Spleen (tissue), 11 donors: ENCODE measurements around the gene RBM12. TPM values are rescaled to one million over a fixed set of nuclear protein-coding genes. Genes with fewer than 3 reads are reported as not detected.

Source experiments
- DNase-seq: peaks from one replicate; pipeline ENCODE4 v3.0.0-alpha.2; 2020
- H3K27ac ChIP-seq, 8 donors: fragments of 200-600 bp; sonication (generic) in 7 of 8; 1 replicate in 4 of 8; 2 replicates in 4 of 8; pipeline versions ENCODE4 v1.5.0 to v1.8.0; 2016 to 2021; ENCODE audit warnings: inconsistent platforms in 4 of 8, mild to moderate bottlenecking in 4 of 8, moderate library complexity in 1 of 8
- H3K27me3 ChIP-seq, 7 donors: fragments of 200-600 bp; sonication (generic) in 6 of 7; replicated peaks in 1 of 7; 1 replicate in 4 of 7; 2 replicates in 3 of 7; pipeline versions ENCODE4 v1.5.0 to v1.8.0; 2016 to 2021; ENCODE audit warnings: inconsistent platforms in 3 of 7, mild to moderate bottlenecking in 1 of 7
- H3K36me3 ChIP-seq, 6 donors: fragments of 200-600 bp; sonication (generic) in 5 of 6; 1 replicate in 4 of 6; 2 replicates in 2 of 6; pipeline versions ENCODE4 v1.5.0 to v1.8.0; 2016 to 2021; ENCODE audit warnings: inconsistent platforms in 2 of 6
- H3K4me1 ChIP-seq, 6 donors: fragments of 200-600 bp; sonication (generic) in 5 of 6; 1 replicate in 3 of 6; 2 replicates in 3 of 6; pipeline versions ENCODE4 v1.5.0 to v1.8.0; 2016 to 2021; ENCODE audit warnings: inconsistent platforms in 3 of 6
- H3K4me3 ChIP-seq, 8 donors: fragments of 200-600 bp; sonication (generic) in 7 of 8; 1 replicate in 4 of 8; 2 replicates in 4 of 8; pipeline versions ENCODE4 v1.5.0 to v1.8.0; 2016 to 2021; ENCODE audit warnings: inconsistent platforms in 4 of 8, mild to moderate bottlenecking in 4 of 8, moderate library complexity in 2 of 8
- H3K9me3 ChIP-seq, 8 donors: fragments of 200-600 bp; sonication (generic) in 7 of 8; 1 replicate in 4 of 8; 2 replicates in 4 of 8; pipeline versions ENCODE4 v1.5.0 to v1.8.0; 2016 to 2021; ENCODE audit warnings: inconsistent platforms in 4 of 8
- CTCF ChIP-seq, 11 experiments: fragments of 200-600 bp in 7 of 11; fragments of 450-650 bp in 4 of 11; sonication (generic) in 4 of 11; IDR thresholded peaks in 8 of 11; conservative IDR thresholded peaks in 3 of 11; 1 replicate in 7 of 11; 2 replicates in 4 of 11; pipeline versions ENCODE4 v1.4.0 to v1.8.0; 2016 to 2021; ENCODE audit warnings: antibody characterized with exemption in 11 of 11, inconsistent platforms in 4 of 11, mild to moderate bottlenecking in 1 of 11
- POLR2A ChIP-seq, 3 donors: fragments of 450-650 bp; IDR thresholded peaks; one replicate each; pipeline ENCODE4 v1.5.1; 2017; ENCODE audit warnings: antibody characterized with exemption in 3 of 3, mild to moderate bottlenecking in 1 of 3
- POLR2AphosphoS5 ChIP-seq, 3 donors: sonication (generic); formaldehyde crosslinking; IDR thresholded peaks; one replicate each; pipeline ENCODE4 v1.5.1; 2017; ENCODE audit warnings: antibody characterized with exemption in 3 of 3
- WGBS, 5 donors: extraction: QIAGEN DNeasy Blood & Tissue Kit in 3 of 5; methylation state at CpG; one replicate each; pipeline versions ENCODE4 v1.1.5 to v1.1.7; 2013 to 2018; 5-methylcytosine and 5-hydroxymethylcytosine counted together
- intact Hi-C: fragments of 100-400 bp; cut with DNase I; formaldehyde crosslinking; loops from one replicate; pipeline ENCODE4 v1.15.0; 2023; ENCODE audit warnings: low total_unique reads
- polyA plus RNA-seq, 3 donors: library from polyadenylated mRNA; stranded (reverse); fragments of 200-250 nt; gene quantifications; one replicate each; pipeline ENCODE4 v1.2.1, GENCODE V29; 2013
- total RNA-seq, 7 donors: library from RNA; depleted of rRNA in 3 of 7; stranded (reverse); fragments of >200 nt in 3 of 7; fragmentation: NEBNext Ultra II Directional in 4 of 7; extraction: Animal tissue kit (Norgen Biotek cat#: 25700) in 4 of 7; gene quantifications; one replicate each; pipeline versions ENCODE4 v1.1.0 to v1.2.1, GENCODE V29; 2016 to 2021
- donor health status: healthy with polysubstance abuse.
- donor health status: DM: no; HTN: no; CAD: no; lungs with moderate emphysema.
- donor health status: DM: no; HTN: no; CAD: no.
- donor health status: Bipolar disorder and iron deficiency.
- donor health status: healthy.
- donor health status: DM: no; HTN: no; CAD: no.
- donor health status: DM: yes; HTN: yes; CAD: no.

The RBM12 gene
- total and polyA plus RNA-seq, 10 donors: 10.6 to 100 (median 51.4) TPM

- TF ChIP-seq POLR2AphosphoS5 (IDR thresholded peaks at IDR 0.05) (no peak), POLR2A (IDR thresholded peaks at IDR 0.05) (no peak), CTCF (IDR thresholded peaks at IDR 0.05 in 8 of 11, conservative IDR thresholded peaks at IDR 0.05 in 3 of 11) (no peak)
- no peak for DNase-seq
- peaks cover 0 to 9% (median 3%) of the 10 kb centered on the region in 6 donors for H3K4me1 ChIP-seq
- peaks cover 0 to 83% (median 73%) of the 10 kb centered on the region in 6 donors for H3K36me3 ChIP-seq
- H3K27me3 ChIP-seq: no peaks in the 10 kb centered on the region
- intact Hi-C loops: loop anchor here (10.0 kb wide), 1 partner anchor 165 kb away; no protein-coding TSS in a partner anchor
- no peaks in the 10 kb centered on the region for H3K9me3 ChIP-seq
- H3K4me3 ChIP-seq: no peak overlapping the region
- peak overlapping the region in 3 of 8 donors; percentile 36 to 58 (median 56) for H3K27ac ChIP-seq
- 87 to 96% (median 89%) methylated on average over 11 to 12 of the region's 12 CpGs for WGBS, 5 donors
Measured at GRCh38 chr20:35629427-35630145, 35.1 kb downstream of the RBM12 start.

DNA sequence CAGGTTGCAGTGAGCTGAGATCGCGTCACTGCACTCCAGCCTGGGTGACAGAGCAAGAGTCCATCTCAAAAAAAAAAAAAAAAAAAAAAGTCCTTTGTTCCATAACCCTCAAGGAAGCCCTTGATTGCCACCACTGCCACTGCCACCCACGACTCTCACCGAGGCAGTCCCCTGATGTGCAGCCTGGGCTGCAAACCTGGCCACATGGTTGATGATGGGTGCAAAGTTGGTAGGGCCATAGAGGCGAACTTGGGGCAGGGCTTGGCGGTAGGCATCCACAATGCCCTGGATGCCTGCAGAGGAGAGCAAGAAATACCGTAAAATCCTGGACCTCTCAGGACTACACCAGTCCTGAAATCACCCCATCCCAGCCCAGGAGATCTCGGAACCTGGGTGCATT lies 37.6 kb downstream of the RBM12 start:
- DNase-seq: no peak
- Histone ChIP-seq H3K4me3 (no peak overlapping the region), H3K27me3 (no peaks in the 10 kb centered on the region), H3K27ac (no peak overlapping the region), H3K4me1 (peaks cover 0 to 6% (median 0%) of the 10 kb centered on the region in 6 donors), H3K36me3 (peaks cover 0 to 91% (median 73%) of the 10 kb centered on the region in 6 donors), H3K9me3 (no peaks in the 10 kb centered on the region)
- intact Hi-C loops: loop anchor here (10.0 kb wide), 1 partner anchor 162 kb away; no protein-coding TSS in a partner anchor
- 94 to 98% (median 96%) methylated on average over 6 to 8 of the region's 8 CpGs for WGBS, 5 donors
- TF ChIP-seq POLR2A (IDR thresholded peaks at IDR 0.05): no peak
- peak in 1 of 3 donors; percentile 26 for TF ChIP-seq POLR2AphosphoS5 (IDR thresholded peaks at IDR 0.05)

- no peak for DNase-seq
- Histone ChIP-seq H3K27me3 (no peaks in the 10 kb centered on the region), H3K4me3 (no peak overlapping the region), H3K9me3 (no peaks in the 10 kb centered on the region), H3K36me3 (peaks cover 0 to 88% (median 70%) of the 10 kb centered on the region in 6 donors), H3K4me1 (peaks cover 0 to 12% (median 0%) of the 10 kb centered on the region in 6 donors), H3K27ac (no peak overlapping the region)
- WGBS, 5 donors: 94 to 98% (median 95%) methylated on average over 9 to 13 of the region's 13 CpGs
- intact Hi-C loops: loop anchor here (10.0 kb wide), 1 partner anchor 162 kb away; no protein-coding TSS in a partner anchor
- TF ChIP-seq POLR2AphosphoS5 (IDR thresholded peaks at IDR 0.05): peak; percentile 25 to 57 (median 49)
- TF ChIP-seq CTCF (IDR thresholded peaks at IDR 0.05 in 8 of 11, conservative IDR thresholded peaks at IDR 0.05 in 3 of 11): no peak
- TF ChIP-seq POLR2A (IDR thresholded peaks at IDR 0.05): no peak
Measured at GRCh38 chr20:35626386-35627001, 38.2 kb downstream of the RBM12 start.

DNA sequence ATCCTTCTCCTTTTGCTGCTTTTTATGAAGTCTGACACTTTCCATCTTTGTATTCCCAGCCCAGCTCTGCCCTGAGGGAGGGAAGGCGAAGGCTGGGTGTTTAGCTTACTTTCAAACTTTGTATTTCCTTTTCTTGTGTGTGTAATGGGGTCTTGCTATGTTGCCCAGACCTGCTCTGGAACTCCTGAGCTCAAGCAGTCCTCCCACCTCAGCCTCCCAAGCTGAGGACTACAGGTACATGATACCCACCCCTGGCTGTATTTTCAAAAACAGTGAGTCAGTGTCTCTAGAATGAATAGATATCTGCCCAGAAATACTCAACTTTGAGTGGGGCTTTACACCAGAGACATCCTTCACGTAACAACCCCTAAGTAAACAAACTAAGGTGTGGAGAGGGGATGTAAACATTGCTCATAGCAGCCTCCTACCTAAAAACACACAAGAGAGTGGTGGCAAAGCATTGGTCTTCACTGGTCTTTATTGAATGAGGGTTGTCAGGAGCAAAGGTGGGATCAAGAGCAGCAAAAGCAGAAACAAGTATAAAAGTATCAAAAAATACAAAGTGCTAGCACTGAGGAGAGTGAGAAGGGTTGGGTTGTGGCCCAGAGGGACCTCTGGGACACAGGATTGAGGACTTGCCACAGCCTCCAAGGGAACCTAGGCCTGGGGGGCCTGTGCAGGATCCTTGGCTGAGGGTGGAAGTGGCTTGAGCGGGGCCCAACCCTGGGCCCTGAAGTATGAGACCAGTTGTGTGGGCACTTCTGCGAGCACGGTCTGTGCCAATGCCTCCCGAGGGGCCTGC lies 38.9 kb downstream of the RBM12 start:
- Histone ChIP-seq H3K4me3 (no peak overlapping the region), H3K27me3 (no peaks in the 10 kb centered on the region), H3K27ac (no peak overlapping the region), H3K4me1 (peaks cover 0 to 19% (median 0%) of the 10 kb centered on the region in 6 donors), H3K9me3 (no peaks in the 10 kb centered on the region), H3K36me3 (peaks cover 0 to 87% (median 63%) of the 10 kb centered on the region in 6 donors)
- WGBS, 5 donors: 95 to 97% (median 97%) methylated on average over 6 of the region's 6 CpGs
- no peak for DNase-seq
- intact Hi-C loops: loop anchor here (10.0 kb wide), 1 partner anchor 161 kb away; no protein-coding TSS in a partner anchor
- TF ChIP-seq CTCF (IDR thresholded peaks at IDR 0.05 in 8 of 11, conservative IDR thresholded peaks at IDR 0.05 in 3 of 11): no peak
- TF ChIP-seq POLR2A (IDR thresholded peaks at IDR 0.05): no peak
- no peak for TF ChIP-seq POLR2AphosphoS5 (IDR thresholded peaks at IDR 0.05)
